ENCODE measurements around the gene SPACA1. TPM values are rescaled to one million over a fixed set of nuclear protein-coding genes. Genes with fewer than 3 reads are reported as not detected.

Gene SPACA1
- total RNA-seq, 6 donors from 2014 or later, result not detected

GRCh38 chr6:88077305-88077704 lies 29.7 kb downstream of the SPACA1 start:
- no peaks in the 10 kb centered on the region for H3K27me3 ChIP-seq
- DNase-seq (no peak), ATAC-seq (ENCODE audit: low FRiP score in 2 of 2) (no peak)
- H3K9me3 ChIP-seq, result no peaks in the 10 kb centered on the region
- H3K4me1 ChIP-seq, result no peaks in the 10 kb centered on the region
- no peaks in the 10 kb centered on the region for H3K36me3 ChIP-seq
- H3K27ac ChIP-seq, result no peak overlapping the region
- H3K4me3 ChIP-seq, result no peak overlapping the region
- WGBS, 2 donors, result 78 to 82% methylated on average over 3 of the region's 3 CpGs
- TF ChIP-seq EP300 (IDR thresholded peaks at IDR 0.05), result no peak
- no peak for TF ChIP-seq CTCF (IDR thresholded peaks at IDR 0.05)
- no peak for TF ChIP-seq POLR2A (IDR thresholded peaks at IDR 0.05)
- no peak for TF ChIP-seq POLR2AphosphoS5 (IDR thresholded peaks at IDR 0.05)

- H3K4me1 ChIP-seq, result no peaks in the 10 kb centered on the region
- H3K27me3 ChIP-seq, result no peaks in the 10 kb centered on the region
- no peak overlapping the region for H3K4me3 ChIP-seq
- WGBS, 2 donors, result 94% methylated on average over 2 of the region's 2 CpGs
- H3K27ac ChIP-seq, result no peak overlapping the region
- TF ChIP-seq POLR2A (IDR thresholded peaks at IDR 0.05) (no peak), EP300 (IDR thresholded peaks at IDR 0.05) (no peak), POLR2AphosphoS5 (IDR thresholded peaks at IDR 0.05) (no peak), CTCF (IDR thresholded peaks at IDR 0.05) (no peak)
- no peak for ATAC-seq (ENCODE audit: low FRiP score in 2 of 2)
- H3K9me3 ChIP-seq, result no peaks in the 10 kb centered on the region
- DNase-seq, result no peak
- no peaks in the 10 kb centered on the region for H3K36me3 ChIP-seq
Observed at GRCh38 chr6:88086792-88087191, 39.2 kb downstream of the SPACA1 start.

GRCh38 chr6:88089708-88090107 lies 42.1 kb downstream of the SPACA1 start:
- DNase-seq, result no peak
- TF ChIP-seq CTCF (IDR thresholded peaks at IDR 0.05), result no peak
- no peak for TF ChIP-seq POLR2AphosphoS5 (IDR thresholded peaks at IDR 0.05)
- TF ChIP-seq EP300 (IDR thresholded peaks at IDR 0.05), result no peak
- no peak for TF ChIP-seq POLR2A (IDR thresholded peaks at IDR 0.05)
- no peaks in the 10 kb centered on the region for H3K4me1 ChIP-seq
- no peak for ATAC-seq (ENCODE audit: low FRiP score in 2 of 2)
- 62 to 76% methylated on average over 2 of the region's 2 CpGs for WGBS, 2 donors
- H3K9me3 ChIP-seq, result no peaks in the 10 kb centered on the region
- no peak overlapping the region for H3K27ac ChIP-seq
- H3K36me3 ChIP-seq, result no peaks in the 10 kb centered on the region
- no peaks in the 10 kb centered on the region for H3K27me3 ChIP-seq
- no peak overlapping the region for H3K4me3 ChIP-seq

- H3K27me3 ChIP-seq, result no peaks in the 10 kb centered on the region
- DNase-seq (no peak), ATAC-seq (ENCODE audit: low FRiP score in 2 of 2) (no peak)
- H3K27ac ChIP-seq, result no peak overlapping the region
- no peaks in the 10 kb centered on the region for H3K36me3 ChIP-seq
- 58 to 65% methylated on average over 7 of the region's 7 CpGs for WGBS, 2 donors
- H3K4me1 ChIP-seq, result peaks cover 0 to 4% (median 0%) of the 10 kb centered on the region in 4 donors
- H3K4me3 ChIP-seq, result no peak overlapping the region
- no peaks in the 10 kb centered on the region for H3K9me3 ChIP-seq
- no peak for TF ChIP-seq CTCF (IDR thresholded peaks at IDR 0.05)
- TF ChIP-seq POLR2A (IDR thresholded peaks at IDR 0.05), result no peak
- no peak for TF ChIP-seq EP300 (IDR thresholded peaks at IDR 0.05)
- no peak for TF ChIP-seq POLR2AphosphoS5 (IDR thresholded peaks at IDR 0.05)
Observed at GRCh38 chr6:88105741-88106340, 58.2 kb downstream of the SPACA1 start.

GRCh38 chr6:88107241-88107640 lies 59.6 kb downstream of the SPACA1 start:
- DNase-seq (no peak), ATAC-seq (ENCODE audit: low FRiP score in 2 of 2) (no peak)
- Histone ChIP-seq H3K4me1 (peaks cover 0 to 4% (median 0%) of the 10 kb centered on the region in 4 donors), H3K27ac (no peak overlapping the region), H3K36me3 (no peaks in the 10 kb centered on the region), H3K4me3 (no peak overlapping the region), H3K9me3 (no peaks in the 10 kb centered on the region), H3K27me3 (no peaks in the 10 kb centered on the region)
- TF ChIP-seq POLR2AphosphoS5 (IDR thresholded peaks at IDR 0.05), result no peak
- no peak for TF ChIP-seq EP300 (IDR thresholded peaks at IDR 0.05)
- no peak for TF ChIP-seq CTCF (IDR thresholded peaks at IDR 0.05)
- TF ChIP-seq POLR2A (IDR thresholded peaks at IDR 0.05), result no peak

All from upper lobe of left lung (tissue), 6 donors.